HG02610 (cell line): Measurements from ENCODE around the gene CLSTN2.

Experiments used
- ATAC-seq: cut with Tn5 transposase; IDR thresholded peaks from one replicate; pipeline ENCODE4 v1.9.1; 2021; ENCODE audit warnings: mild to moderate bottlenecking, moderate library complexity; ENCODE audit not compliant: unreplicated experiment

CLSTN2 gene

DNA sequence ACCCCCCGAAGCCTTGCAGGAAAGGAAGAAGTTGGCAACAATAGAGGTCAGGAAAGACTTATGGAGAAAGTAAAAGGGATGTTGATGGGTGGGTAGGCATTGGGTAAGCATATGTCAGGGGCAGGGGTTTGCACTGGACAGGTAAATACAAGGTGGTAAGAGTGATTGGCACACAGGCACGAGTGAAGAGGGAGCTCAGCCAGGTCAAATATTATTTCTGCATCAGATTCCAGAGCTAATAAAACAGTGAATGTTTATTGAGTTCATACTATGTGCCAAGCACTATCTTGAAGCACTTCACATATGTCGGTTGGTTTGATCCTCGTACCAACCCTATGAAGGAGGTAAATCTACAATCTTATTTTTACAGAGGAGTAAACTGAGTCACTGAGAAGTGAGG lies 6.6 kb downstream of the CLSTN2 start:
- ATAC-seq, result no peak

DNA sequence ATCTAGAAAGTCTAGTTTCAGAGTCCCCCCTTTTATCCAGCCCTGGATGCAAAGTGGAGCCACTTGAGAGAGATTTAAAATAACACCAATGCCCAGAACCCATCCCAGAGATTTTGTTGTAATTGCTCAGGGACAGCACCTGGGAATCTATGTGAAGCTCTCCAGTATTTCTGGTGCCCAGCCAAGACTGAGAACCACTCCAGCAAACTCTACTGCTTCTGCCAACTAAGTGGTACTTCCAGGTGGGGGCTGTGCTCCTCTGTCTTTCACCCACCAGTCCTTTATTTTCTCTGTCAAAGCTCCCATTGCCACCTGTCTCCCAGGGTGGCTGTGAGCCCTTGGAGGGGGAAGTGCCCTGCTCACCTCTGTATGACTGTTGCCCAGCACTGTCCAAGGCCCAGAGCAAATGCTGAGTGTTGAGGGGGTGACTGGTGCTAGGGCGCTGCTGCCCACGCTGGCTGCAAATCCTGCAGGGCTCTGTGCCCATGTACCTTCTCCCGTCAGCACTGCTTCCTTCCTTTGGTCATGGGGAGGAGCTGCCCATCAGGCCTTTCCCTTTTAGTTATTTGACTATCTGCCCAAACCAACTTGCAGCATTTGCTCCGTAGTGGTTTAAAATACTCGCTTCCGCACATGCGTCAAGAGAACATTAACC lies 9.4 kb downstream of the CLSTN2 start:
- ATAC-seq, result no peak

DNA sequence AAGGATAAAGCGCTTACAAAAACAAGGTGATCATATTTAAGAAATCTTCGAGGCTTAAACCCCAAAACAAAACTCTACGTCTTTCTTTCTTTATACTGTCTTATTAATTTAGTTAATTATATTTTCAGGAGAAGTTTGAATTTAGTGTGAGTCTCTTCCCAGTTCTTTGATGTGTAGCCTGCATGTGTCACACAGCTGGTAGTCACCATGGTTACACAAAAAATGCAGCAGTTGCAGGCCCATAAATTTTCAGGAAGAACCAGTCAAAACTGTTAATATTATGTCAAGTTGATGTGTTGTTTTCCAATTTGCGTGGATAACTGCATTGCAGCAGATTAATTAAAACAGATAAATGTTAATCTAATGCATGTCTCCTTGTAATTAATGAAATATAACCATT lies 10.4 kb downstream of the CLSTN2 start:
- ATAC-seq, result no peak

DNA sequence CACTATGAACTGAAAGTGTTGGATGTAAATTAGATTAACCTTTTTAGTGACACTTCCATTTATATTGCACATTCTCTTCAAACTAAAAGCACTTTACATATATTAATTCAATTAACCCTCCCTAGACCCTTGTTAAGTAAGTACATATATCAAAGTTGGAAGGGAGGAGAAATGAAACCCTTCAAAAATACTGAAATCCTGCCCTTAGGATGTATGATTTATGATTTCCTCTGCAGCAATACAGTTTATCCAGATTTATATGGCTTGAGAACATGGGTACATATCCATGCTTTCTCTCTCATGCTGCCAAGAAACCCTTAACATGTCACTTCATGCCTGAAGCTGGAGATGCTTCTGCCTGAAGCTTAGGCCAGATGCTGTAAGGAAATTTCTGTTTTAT lies 11.0 kb downstream of the CLSTN2 start:
- ATAC-seq, result no peak

DNA sequence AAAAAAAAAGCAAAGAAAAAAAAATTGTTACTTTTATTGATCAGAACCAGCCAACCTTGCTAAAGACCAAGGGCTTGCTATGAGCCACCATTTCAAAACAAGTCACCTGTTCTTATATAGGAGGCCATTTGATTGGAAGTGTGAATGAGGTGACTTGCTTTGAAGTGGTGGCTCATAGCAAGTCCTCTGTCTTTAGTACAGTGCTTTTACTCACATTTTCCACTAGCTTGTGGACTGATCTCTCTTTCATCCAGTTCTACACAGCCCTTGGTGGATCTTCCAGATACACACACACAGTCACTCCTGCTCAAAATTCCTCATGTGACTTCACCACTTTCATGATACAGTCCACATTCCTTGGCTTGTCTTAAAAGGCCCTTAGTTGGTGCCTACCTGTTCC lies 13.5 kb downstream of the CLSTN2 start:
- ATAC-seq, result peak; percentile 9

DNA sequence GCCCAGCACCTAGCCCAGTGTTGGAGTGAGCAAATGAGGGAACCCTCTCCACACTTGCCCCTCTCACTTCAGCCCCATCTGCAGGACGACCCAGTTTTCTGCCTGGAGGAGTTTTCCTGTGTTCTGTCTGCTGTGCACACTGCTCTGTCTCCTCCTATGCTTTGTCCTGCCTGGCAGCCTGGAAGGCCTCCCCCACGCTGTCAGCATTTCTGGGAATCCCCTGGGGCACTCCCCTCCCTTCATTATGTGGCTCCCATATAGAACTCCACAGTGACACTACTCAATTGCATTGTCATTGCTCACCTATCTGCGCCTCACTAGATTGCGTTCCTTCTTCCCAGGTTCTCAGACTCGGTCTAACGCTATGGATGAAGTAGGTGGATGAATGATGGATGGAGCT lies 13.9 kb downstream of the CLSTN2 start:
- ATAC-seq, result peak; percentile 66

DNA sequence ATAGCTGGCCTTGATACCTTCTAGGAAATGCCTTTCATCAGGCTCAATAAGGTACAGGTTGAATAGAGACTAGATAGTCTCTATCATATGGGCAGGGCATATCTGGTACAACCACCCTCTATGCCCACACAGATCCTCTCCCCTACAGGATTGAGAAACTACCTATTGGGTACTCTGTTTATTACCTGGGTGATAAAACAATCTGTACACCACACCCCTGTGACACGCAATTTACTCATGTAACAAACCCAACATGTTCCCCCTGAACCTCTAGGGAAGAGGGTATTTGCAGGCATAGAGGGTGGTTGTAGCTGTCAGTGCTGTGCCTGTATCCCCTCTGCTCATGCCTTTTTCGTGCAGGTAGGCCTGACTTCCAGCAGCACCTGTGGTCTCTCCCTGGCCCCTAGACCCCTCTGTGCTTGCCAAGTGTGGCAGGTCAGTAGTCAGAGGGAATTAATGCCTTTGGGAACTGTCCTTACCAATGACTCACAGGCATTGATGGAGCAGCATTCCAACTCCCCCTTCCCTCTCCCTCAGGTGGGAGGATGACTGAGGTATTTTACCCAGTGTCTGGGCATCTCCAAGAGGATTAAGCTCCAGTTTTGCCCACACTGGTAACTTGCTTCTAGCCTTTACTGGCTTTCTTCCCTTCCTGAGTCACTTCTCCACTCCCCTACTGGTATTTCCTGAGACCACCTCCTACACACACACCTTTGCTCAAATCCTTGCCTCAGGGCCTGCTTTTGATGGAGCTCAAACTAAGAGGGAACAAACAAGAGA lies 18.3 kb downstream of the CLSTN2 start:
- no peak for ATAC-seq

DNA sequence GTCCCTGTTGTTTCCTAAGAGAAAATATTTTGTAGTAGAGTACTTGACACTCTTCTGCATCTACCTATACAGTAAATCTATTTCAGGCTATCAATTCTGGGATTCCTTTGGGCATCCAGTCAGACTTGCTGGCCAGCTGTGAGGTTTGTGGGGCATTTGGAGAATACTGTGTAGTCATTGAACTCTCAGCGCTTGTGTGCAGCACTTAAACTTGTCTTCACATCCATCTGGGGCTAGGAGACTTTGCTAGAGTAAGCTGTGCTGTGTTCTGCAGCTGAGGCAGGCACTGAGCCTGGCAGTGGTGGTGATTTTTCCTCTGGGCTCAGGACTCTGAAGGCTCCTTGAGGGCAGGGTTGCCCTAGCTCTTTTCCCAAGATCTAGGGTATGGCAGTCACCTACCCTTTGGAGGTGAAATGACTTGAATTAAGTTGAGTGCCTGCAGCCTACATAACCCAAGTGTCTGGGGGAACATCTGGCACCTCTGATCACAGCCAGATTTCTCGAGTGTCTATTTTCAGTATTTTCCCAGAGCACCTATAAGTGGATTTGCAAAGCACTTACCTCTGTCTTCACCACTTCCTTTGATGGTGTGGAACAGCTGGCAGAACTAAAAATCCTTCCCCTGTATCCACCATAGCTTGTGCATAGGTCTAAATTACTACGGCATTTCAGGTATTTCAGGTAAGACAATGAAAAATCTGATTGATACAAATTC lies 19.3 kb downstream of the CLSTN2 start:
- no peak for ATAC-seq

DNA sequence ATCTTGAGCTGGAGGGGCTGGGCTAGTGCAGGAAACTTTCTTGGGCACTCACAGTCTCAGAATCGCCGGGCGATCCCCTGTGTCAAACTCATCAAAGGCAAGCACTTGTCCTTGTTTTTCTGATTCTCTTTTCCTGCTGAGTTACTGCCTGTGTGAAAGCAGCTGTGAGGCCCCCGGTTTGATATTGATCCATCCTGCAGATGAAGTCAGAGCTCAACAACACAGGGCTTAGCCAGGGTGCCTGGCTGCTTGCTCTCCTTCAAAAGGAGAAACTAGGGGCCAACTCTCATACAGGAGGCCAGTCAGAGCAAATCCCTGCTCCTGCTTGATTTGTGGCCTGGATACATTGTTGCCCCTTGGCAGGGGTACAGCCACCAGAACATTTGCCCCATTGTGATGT lies 22.9 kb downstream of the CLSTN2 start:
- no peak for ATAC-seq

DNA sequence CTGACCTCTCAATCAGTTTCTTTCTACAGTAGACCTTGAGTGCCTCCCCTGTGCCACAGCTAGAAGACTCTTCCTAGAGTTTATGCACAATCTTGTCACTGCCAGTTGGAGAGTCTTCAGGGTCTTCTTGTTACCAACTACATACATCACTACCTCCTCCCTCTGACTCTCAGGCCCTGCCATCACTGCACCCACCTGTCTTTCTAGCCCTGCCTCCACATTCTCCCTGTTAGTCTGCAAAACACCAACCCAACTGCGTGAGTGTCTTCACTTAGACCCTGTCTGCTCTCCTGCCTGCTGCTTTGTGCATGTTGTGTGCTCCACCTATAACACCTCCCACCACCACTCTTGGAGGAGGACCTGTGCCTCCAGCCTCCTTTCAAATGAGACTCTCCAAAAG lies 34.4 kb downstream of the CLSTN2 start:
- ATAC-seq, result no peak

DNA sequence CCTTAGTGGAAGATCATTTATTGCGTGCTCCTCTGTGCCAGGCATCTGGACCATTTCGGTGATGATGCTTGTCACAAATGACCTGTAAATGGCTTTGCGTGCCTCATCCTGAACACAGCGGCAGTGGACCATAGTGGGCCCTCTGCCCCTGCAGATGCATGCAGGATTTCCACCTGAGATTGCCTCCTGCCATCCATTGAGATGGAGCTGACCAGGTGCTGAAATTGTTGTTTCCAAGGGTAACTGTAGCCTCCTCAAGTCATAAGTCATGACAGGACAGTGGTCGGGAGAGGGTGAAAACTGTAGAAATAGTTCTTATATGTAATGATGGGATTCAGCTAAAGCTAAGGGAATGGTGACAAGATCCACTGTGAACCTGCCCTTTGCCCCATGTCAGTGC lies 35.5 kb downstream of the CLSTN2 start:
- ATAC-seq, result no peak

DNA sequence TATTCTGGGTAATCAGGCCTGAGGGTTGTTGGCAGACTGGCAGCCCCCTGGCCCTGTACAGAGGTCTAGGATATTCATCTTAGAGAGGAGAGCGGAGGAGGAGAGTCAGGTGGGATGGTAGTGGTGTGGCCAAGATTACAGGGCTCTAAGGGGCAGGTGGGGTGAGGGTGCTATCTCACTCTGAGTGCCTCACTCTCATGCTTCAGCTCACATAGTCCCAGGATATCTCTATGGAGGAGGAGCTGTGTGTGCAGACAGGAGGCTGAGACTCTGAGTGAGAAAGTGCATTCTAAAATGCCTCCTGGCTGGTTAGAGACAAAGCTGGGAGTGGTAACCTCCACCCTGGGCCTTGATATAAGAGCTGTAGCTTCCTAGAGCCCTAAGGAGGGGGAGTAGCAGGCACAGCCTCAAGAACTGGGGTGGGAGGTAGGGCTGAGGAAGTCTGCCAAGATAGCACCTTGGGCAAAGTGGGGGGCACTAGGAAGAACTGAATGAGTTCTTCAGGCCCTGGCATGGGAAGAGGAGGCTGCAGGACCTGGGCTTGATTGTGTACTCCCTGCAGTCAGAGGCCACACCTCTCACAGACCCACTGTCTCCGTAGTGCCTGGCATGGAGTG lies 39.9 kb downstream of the CLSTN2 start:
- no peak for ATAC-seq

DNA sequence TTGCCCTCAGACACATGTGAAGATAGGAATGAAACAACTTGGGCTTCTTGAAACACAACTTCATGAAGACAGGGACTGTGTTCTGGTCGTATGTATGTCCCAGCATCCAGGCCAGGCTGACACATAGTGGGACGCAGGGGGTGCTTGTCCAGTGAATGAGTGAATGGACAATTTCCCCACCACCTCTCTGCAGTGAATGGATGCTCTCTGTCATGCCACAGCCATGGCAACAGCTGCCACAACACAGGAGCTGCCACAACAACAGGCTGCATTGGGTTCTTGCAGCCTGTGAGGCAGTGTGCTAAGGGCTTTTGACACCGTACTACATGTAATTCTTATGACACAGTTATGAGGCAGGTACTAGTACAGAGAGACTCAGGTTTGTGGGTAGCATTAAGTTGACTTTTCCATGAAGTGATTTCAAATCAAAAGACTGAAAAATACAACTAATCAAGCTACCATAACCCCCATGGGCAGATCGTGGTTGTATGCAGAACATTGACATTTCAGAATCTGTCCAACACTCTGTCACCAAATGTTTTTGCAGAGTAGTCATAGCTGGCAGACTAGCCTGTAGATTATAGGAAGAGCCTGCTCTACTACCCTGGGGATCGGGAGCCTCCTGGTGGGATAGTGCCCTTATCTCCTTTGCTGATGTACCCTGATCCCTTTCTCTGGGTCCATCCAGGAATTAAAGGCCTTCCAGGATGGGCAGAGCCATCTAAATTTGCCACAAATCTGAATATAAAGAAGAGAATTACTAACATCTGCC lies 40.8 kb downstream of the CLSTN2 start:
- no peak for ATAC-seq

DNA sequence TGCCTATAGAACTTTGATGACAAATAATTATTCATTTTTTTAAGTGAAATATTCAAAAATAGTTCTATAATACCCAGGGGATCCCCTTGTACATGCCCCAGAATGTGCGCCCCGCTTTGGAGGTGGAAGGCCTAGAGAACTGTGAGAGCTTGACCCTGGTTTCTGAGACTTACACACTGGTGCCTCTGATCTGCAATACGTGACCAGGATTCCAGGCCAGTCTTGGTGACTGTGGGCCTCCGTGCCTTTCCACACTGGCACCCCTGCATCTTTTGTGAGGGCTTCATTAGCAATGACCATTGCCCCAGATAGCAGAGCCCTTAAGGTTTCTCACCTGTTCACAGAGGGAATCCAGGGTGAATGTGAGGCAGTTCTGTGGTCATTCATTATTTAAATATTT lies 44.0 kb downstream of the CLSTN2 start:
- no peak for ATAC-seq

DNA sequence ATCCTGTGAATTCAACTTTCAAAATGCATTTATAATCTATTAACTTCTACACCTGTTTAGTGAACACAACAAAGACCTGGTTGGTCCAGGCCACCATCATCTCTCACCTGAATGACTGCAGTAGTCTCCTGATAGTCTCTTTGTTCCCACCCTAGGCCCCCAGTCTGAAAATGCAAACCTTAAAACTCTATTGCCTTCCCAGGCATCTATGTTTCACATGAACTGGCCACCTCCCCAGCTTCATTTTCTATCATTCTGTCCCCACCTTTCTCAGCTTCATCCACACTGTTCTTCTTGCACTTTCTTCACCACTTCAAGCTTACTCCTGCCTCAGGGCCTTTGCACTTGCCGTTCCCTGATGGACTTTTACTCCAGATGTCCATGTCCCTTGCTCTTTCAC lies 45.0 kb downstream of the CLSTN2 start:
- ATAC-seq, result no peak

DNA sequence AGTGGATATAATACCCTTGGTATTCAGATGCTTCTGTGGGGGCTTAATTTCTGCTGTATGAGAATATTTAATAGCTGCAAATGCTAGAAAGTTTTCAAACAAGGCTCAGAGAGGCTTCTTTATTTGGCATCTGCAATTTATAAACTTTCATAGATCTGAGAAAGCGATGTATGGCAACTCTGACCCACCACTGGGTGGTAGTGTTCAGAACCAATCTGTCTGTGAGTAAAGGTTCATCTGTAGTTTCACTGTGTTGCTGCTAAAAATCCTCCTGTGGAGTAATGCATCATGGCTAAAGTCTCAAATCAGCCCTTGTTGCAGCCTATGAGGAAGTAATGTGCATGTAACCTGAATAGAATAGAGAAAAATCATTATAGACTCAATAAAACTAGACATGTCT lies 47.4 kb downstream of the CLSTN2 start:
- ATAC-seq, result no peak

DNA sequence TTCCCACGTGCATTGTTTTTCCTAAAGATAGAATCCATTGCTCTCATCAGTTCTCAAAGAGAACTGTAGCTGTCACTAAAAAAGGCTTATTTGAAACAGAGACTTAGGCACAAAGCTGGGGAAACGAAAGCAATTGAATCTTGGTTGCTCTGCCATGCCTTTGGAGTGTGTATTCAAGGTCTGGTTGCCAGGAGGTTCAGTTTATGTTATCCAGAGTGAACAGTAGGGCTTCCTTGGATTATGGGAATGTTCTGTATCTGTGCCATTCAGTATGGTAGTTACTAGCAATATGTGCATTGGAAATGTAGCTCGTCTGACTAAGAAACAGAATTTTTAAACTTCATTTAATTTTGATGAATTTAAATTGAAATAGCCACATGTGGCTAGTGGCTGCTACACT lies 50.6 kb downstream of the CLSTN2 start:
- ATAC-seq, result no peak

DNA sequence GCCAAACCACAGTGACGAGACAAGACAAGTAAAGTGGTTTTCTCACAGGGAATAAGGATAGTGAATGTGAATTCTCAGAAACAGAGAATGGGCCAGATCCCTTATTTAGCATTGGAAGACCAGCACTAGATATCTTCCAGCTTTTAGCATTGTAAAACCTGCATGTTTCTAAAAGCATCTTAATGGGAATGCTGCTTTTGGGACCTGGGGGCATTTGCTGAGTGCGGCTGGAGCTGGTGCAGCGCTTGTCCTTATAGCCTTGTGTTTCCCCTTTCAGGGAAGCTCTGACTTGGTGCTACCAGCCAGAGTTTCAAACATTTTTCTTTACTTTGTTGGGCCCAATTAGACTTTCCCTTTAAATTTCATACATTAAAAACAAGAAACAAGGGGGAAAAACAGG lies 52.9 kb downstream of the CLSTN2 start:
- ATAC-seq, result no peak

DNA sequence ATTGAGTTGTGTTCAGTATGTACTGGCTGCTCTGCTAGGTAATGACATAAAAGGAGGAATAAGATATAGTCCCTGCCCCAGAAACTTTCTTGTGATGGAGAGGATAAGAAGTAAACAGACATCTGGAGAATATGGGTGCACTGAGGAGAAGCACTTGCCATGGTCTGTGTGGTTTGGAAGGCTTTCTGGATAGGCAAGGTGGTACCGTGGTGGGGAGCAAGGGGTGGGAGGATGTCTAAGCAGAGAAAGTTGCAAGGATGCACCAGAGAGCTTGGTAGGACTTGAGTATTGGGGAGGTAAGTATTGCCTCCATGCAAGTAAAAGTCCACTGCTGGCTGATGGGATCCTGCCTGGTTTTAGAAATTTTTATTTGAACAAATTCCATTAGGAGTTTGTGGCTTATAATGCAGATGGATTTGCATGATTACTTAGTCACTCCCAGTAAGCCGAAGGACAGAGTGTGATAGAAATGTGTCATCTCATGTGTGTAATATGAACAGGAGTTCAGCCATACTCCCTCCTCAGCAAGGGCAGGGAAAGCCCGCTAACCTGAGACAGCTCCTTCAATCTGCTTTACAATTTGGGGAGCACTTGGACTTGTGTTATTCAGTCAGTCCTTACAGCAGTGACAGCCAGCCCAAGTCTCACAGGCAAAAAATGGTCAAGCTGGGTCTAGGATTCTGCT lies 53.6 kb downstream of the CLSTN2 start:
- ATAC-seq, result no peak

DNA sequence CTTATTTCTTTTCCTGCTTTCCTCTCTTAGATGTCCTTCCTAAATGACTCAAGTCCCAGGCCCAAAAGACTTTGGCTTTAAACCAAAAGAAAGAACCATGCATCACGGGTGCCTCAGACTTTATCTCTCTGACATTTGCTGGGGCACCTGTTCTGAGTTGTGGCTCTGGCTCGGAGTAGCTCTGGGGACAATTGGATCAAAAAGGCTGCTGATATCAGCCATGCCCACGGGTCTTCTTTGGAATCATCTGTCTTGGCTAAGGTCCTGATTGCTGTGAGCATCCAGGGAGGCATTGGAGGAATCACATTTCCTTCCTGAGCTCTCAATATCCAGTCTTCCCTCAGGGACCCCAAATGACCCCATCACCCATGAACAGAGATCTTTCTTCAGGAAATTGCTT lies 59.9 kb downstream of the CLSTN2 start:
- no peak for ATAC-seq
